ENCODE results near the gene PHLDB3. TPM values are rescaled to one million over a fixed set of nuclear protein-coding genes. Genes with fewer than 3 reads are reported as not detected.

PHLDB3 gene
- total RNA-seq, 4 donors from 2014 or later = 1.5 to 9.6 (median 6.7) TPM

DNA sequence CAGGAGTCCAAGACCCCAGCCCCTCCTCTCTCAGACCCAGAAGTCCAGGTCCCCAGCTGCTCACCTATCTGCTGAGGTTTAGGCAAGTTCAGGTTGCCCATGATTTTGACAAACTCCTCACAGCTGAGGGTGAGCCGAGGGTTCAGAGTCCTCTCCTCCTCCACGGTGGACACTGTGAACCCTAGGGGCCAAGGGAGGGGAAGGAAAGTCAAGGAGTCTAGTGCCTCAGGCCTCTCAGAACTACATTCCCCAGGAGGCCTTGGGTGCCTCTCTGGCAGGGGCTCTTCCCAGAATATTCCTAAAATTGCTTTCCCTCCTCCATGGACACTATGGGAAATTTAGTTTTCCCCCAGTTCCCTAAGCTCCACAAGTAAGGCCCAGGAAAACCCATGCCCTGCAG lies 3.3 kb upstream of the PHLDB3 start:
- TF ChIP-seq, protein P1, sequence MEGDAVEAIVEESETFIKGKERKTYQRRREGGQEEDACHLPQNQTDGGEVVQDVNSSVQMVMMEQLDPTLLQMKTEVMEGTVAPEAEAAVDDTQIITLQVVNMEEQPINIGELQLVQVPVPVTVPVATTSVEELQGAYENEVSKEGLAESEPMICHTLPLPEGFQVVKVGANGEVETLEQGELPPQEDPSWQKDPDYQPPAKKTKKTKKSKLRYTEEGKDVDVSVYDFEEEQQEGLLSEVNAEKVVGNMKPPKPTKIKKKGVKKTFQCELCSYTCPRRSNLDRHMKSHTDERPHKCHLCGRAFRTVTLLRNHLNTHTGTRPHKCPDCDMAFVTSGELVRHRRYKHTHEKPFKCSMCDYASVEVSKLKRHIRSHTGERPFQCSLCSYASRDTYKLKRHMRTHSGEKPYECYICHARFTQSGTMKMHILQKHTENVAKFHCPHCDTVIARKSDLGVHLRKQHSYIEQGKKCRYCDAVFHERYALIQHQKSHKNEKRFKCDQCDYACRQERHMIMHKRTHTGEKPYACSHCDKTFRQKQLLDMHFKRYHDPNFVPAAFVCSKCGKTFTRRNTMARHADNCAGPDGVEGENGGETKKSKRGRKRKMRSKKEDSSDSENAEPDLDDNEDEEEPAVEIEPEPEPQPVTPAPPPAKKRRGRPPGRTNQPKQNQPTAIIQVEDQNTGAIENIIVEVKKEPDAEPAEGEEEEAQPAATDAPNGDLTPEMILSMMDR (IDR thresholded peaks at IDR 0.05 in 4 of 5, conservative IDR thresholded peaks at IDR 0.05 in 1 of 5) = no peak
- no peak for TF ChIP-seq POLR2A (IDR thresholded peaks at IDR 0.05)
- no peak for DNase-seq
- intact Hi-C loops (cut with DNase I; ENCODE audit: low total_unique reads) (no loop called here), in situ Hi-C loops (cut with MboI; ENCODE audit: low sequenced_read_pairs in 4 of 4) (no loop called here)
- Histone ChIP-seq H3K27ac (no peak overlapping the region), H3K4me1 (peaks cover 10 to 12% of the 10 kb centered on the region in 2 donors), H3K9me3 (no peaks in the 10 kb centered on the region), H3K27me3 (no peaks in the 10 kb centered on the region), H3K36me3 (peaks cover 0 to 12% of the 10 kb centered on the region in 2 donors), H3K4me3 (no peak overlapping the region)
- ATAC-seq = no peak

GRCh38 chr19:43506629-43507028 lies 2.1 kb upstream of the PHLDB3 start:
- no peak for DNase-seq
- in situ Hi-C loops (cut with MboI; ENCODE audit: low sequenced_read_pairs in 4 of 4) (no loop called here), intact Hi-C loops (cut with DNase I; ENCODE audit: low total_unique reads) (no loop called here)
- TF ChIP-seq, protein P1 (IDR thresholded peaks at IDR 0.05 in 4 of 5, conservative IDR thresholded peaks at IDR 0.05 in 1 of 5) = no peak
- no peak for ATAC-seq
- Histone ChIP-seq H3K36me3 (peaks cover 0 to 12% of the 10 kb centered on the region in 2 donors), H3K27ac (no peak overlapping the region), H3K4me1 (peaks cover 12% of the 10 kb centered on the region in 2 donors), H3K9me3 (no peaks in the 10 kb centered on the region), H3K27me3 (no peaks in the 10 kb centered on the region), H3K4me3 (no peak overlapping the region)

GRCh38 chr19:43505941-43506340 lies 1.4 kb upstream of the PHLDB3 start:
- Histone ChIP-seq H3K27me3 (no peaks in the 10 kb centered on the region), H3K9me3 (no peaks in the 10 kb centered on the region), H3K4me3 (no peak overlapping the region), H3K36me3 (peaks cover 0 to 12% of the 10 kb centered on the region in 2 donors), H3K4me1 (peaks cover 12% of the 10 kb centered on the region in 2 donors), H3K27ac (no peak overlapping the region)
- intact Hi-C loops (cut with DNase I; ENCODE audit: low total_unique reads) = loop anchor here (2.0 kb wide), 2 partner anchors 21 to 31 kb away; partner anchors contain the start of gene ETHE1
- DNase-seq = no peak
- in situ Hi-C loops (cut with MboI; ENCODE audit: low sequenced_read_pairs in 4 of 4) = no loop called here
- TF ChIP-seq, protein P1 (IDR thresholded peaks at IDR 0.05 in 4 of 5, conservative IDR thresholded peaks at IDR 0.05 in 1 of 5) = no peak
- TF ChIP-seq POLR2A (IDR thresholded peaks at IDR 0.05) = no peak
- no peak for ATAC-seq

- in situ Hi-C loops (cut with MboI; ENCODE audit: low sequenced_read_pairs in 4 of 4) = no loop called here
- TF ChIP-seq POLR2A (IDR thresholded peaks at IDR 0.05) = no peak
- H3K36me3 ChIP-seq = peaks cover 0 to 12% of the 10 kb centered on the region in 2 donors
- H3K4me1 ChIP-seq = peaks cover 12% of the 10 kb centered on the region in 2 donors
- ATAC-seq (no peak), DNase-seq (no peak)
- peak overlapping the region in 3 of 4 donors; percentile 77 to 84 (median 83) for H3K27ac ChIP-seq
- no peaks in the 10 kb centered on the region for H3K27me3 ChIP-seq
- intact Hi-C loops (cut with DNase I; ENCODE audit: low total_unique reads) = loop anchor here (2.0 kb wide), 2 partner anchors 22 to 30 kb away; partner anchors contain the start of gene ETHE1
- no peaks in the 10 kb centered on the region for H3K9me3 ChIP-seq
- peak overlapping the region in 2 of 4 donors; percentile 74 to 92 for H3K4me3 ChIP-seq
Observed at GRCh38 chr19:43505186-43505456, 575 bp upstream of the PHLDB3 start.

DNA sequence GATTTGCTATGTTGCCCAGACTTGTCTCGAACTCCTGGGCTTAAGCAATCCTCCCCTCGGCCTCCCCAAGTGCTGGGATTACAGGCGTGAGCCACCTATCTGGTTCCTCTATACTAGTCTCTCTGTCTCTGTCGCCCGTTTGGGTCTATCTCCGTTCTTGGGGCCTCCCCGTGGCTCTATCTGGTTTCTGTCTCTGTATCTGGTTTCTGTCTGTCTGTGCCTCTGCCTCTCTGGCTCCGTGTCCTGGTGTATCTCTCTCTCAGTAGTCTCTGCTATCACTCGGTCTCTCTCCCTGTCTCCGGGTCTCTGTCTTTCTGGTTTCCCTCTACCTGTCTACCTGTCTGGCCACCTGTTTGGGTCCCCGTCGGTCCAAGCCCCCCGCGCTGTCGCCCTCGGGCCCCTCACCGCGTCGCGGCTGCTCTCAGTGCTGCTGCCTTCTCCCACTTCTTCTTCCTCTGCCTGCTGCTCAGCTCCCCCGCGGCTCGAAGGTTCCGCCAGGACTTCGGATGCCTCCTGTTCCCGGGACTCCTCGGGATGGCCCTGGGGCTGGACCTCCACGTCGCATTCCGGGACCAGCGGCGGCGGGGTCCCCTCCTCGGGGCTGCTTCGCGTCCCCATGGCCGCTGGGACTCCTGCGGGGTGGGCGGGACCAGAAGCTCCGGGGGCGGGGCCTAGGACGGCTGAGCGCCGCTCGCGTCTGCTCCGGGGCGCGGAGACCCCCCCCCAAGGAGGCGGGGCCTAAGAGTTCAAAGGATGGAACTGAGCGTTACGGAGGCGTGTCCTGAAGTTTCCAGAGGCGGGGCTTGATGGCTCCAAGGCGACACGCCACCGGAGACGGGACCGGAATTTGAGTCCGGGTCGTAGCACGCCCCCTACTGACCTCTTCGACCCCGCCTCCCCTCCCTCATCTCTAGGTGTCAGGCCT lies 783 bp downstream of the PHLDB3 start:
- in situ Hi-C loops (cut with MboI; ENCODE audit: low sequenced_read_pairs in 4 of 4) = no loop called here

More for the DNA sequence above, 783 bp downstream of the PHLDB3 start:
- Histone ChIP-seq H3K9me3 (no peaks in the 10 kb centered on the region), H3K27me3 (no peaks in the 10 kb centered on the region), H3K36me3 (peaks cover 0 to 5% of the 10 kb centered on the region in 2 donors), H3K4me1 (peaks cover 12% of the 10 kb centered on the region in 2 donors), H3K4me3 (peak overlapping the region; percentile 74 to 92 (median 88)), H3K27ac (peak overlapping the region; percentile 77 to 89 (median 84))
- TF ChIP-seq POLR2A (IDR thresholded peaks at IDR 0.05) = peak; percentile 29 to 51
- TF ChIP-seq, protein P1 (IDR thresholded peaks at IDR 0.05 in 4 of 5, conservative IDR thresholded peaks at IDR 0.05 in 1 of 5) = no peak
- DNase-seq (peak; percentile 92 to 95), ATAC-seq (peak; percentile 95 to 96)
- intact Hi-C loops (cut with DNase I; ENCODE audit: low total_unique reads) = loop anchor here (1.0 to 2.0 kb wide), 3 partner anchors 23 to 40 kb away; partner anchors contain the start of gene ETHE1

All from gastrocnemius medialis (tissue), 4 donors.